PC-3 (cell line): ENCODE results near the gene ACTL10.

Experiments used
- EZH2 ChIP-seq: fragments of 300-600 bp; sonication (generic); IDR thresholded peaks from one replicate; pipeline ENCODE4 v1.6.1; 2017; ENCODE audit warnings: antibody characterized with exemption, mild to moderate bottlenecking, low read length; ENCODE audit not compliant: unreplicated experiment
- EZH2phosphoT487 ChIP-seq: fragments of 300-600 bp; sonication (generic); IDR thresholded peaks from 2 replicates; pipeline ENCODE4 v1.6.1; 2018; ENCODE audit warnings: mild to moderate bottlenecking, antibody characterized with exemption, low read length, borderline replicate concordance
- TF ChIP-seq, protein P1 (sequence below): fragments of 300-600 bp; sonication (generic); conservative IDR thresholded peaks from 2 replicates; pipeline ENCODE4 v1.5.1; 2017; ENCODE audit warnings: antibody characterized with exemption, low read depth, mild to moderate bottlenecking, low read length

DNA sequence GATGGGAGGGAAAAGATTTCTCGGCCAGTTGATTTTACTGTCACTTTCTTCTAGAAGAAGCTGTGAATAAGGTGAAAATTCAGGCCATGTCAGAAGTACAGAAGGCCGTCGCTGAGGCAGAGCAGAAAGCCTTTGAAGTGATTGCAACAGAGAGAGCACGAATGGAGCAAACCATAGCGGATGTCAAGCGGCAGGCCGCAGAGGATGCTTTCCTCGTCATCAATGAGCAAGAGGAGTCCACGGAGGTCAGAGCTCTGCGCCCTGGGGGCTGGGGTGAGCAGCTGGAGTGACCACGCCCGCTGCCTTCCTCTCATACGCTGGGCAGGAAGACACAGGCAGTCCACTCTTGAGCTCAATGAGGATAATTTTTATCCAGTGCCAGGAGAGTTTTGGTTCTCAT lies 26.5 kb upstream of the ACTL10 start:
- TF ChIP-seq, protein P1, sequence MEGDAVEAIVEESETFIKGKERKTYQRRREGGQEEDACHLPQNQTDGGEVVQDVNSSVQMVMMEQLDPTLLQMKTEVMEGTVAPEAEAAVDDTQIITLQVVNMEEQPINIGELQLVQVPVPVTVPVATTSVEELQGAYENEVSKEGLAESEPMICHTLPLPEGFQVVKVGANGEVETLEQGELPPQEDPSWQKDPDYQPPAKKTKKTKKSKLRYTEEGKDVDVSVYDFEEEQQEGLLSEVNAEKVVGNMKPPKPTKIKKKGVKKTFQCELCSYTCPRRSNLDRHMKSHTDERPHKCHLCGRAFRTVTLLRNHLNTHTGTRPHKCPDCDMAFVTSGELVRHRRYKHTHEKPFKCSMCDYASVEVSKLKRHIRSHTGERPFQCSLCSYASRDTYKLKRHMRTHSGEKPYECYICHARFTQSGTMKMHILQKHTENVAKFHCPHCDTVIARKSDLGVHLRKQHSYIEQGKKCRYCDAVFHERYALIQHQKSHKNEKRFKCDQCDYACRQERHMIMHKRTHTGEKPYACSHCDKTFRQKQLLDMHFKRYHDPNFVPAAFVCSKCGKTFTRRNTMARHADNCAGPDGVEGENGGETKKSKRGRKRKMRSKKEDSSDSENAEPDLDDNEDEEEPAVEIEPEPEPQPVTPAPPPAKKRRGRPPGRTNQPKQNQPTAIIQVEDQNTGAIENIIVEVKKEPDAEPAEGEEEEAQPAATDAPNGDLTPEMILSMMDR = no peak
- no peak for TF ChIP-seq EZH2
- TF ChIP-seq EZH2phosphoT487 = no peak
